H9 (cell line): Measurements from ENCODE around the gene LRP1. TPM values are rescaled to one million over a fixed set of nuclear protein-coding genes. Genes with fewer than 3 reads are reported as not detected.

Experiments used
- DNase-seq: peaks from one replicate; pipeline ENCODE4 v3.0.0-alpha.2; 2017
- H2AFZ ChIP-seq: one replicate; pipeline ENCODE4 v1.6.1; 2013; ENCODE audit warnings: mild to moderate bottlenecking, low read length, control low read depth, moderate library complexity
- H2AK5ac ChIP-seq: 2 replicates; pipeline ENCODE4 v1.6.1; 2013; ENCODE audit warnings: low read length, control low read depth, mixed read lengths; ENCODE audit not compliant: insufficient read length
- H2BK120ac ChIP-seq: one replicate; pipeline ENCODE4 v1.6.1; 2013; ENCODE audit warnings: low read depth, mild to moderate bottlenecking, low read length, control low read depth, inconsistent platforms; ENCODE audit not compliant: poor library complexity, severe bottlenecking
- H2BK12ac ChIP-seq: 2 replicates; pipeline ENCODE4 v1.6.1; 2013; ENCODE audit warnings: low read length, control low read depth, mixed read lengths, low read depth; ENCODE audit not compliant: insufficient read length
- H2BK15ac ChIP-seq: 2 replicates; pipeline ENCODE4 v1.6.1; 2013; ENCODE audit warnings: low read depth, low read length, control low read depth
- H2BK20ac ChIP-seq: one replicate; pipeline ENCODE4 v1.6.1; 2013; ENCODE audit warnings: low read depth, mild to moderate bottlenecking, low read length, control low read depth, inconsistent platforms; ENCODE audit not compliant: poor library complexity, severe bottlenecking
- H2BK5ac ChIP-seq: 2 replicates; pipeline ENCODE4 v1.6.1; 2013; ENCODE audit warnings: low read length, control low read depth, mixed read lengths; ENCODE audit not compliant: insufficient read length
- H3K14ac ChIP-seq: 2 replicates; pipeline ENCODE4 v1.6.1; 2013; ENCODE audit warnings: low read length, control low read depth; ENCODE audit not compliant: insufficient read depth
- H3K18ac ChIP-seq: 2 replicates; pipeline ENCODE4 v1.6.1; 2013; ENCODE audit warnings: low read depth, mild to moderate bottlenecking, mixed read lengths, low read length, control low read depth; ENCODE audit not compliant: insufficient read length
- H3K23ac ChIP-seq: 2 replicates; pipeline ENCODE4 v1.6.1; 2013; ENCODE audit warnings: low read length, control low read depth, mixed read lengths, low read depth; ENCODE audit not compliant: insufficient read length
- H3K23me2 ChIP-seq: 2 replicates; pipeline ENCODE4 v1.6.1; 2013; ENCODE audit warnings: low read depth, mild to moderate bottlenecking, mixed read lengths, low read length, control low read depth; ENCODE audit not compliant: insufficient read length, poor library complexity, severe bottlenecking
- H3K27ac ChIP-seq: 2 replicates; pipeline ENCODE4 v1.5.1; 2013; ENCODE audit warnings: low read length, control low read depth, mixed read lengths, low read depth; ENCODE audit not compliant: insufficient read length
- H3K27me3 ChIP-seq: 2 replicates; pipeline ENCODE4 v1.6.1; 2013; ENCODE audit warnings: low read length, control low read depth, inconsistent platforms; ENCODE audit not compliant: insufficient read depth
- H3K4ac ChIP-seq: 2 replicates; pipeline ENCODE4 v1.6.1; 2013; ENCODE audit warnings: low read depth, mild to moderate bottlenecking, control low read depth, inconsistent platforms, low read length, moderate library complexity
- H3K4me1 ChIP-seq: 2 replicates; pipeline ENCODE4 v1.6.1; 2013; ENCODE audit warnings: low read length, control low read depth, inconsistent platforms; ENCODE audit not compliant: insufficient read depth
- H3K4me2 ChIP-seq: 2 replicates; pipeline ENCODE4 v1.6.1; 2013; ENCODE audit warnings: low read length, control low read depth, mixed read lengths; ENCODE audit not compliant: insufficient read length, insufficient read depth
- H3K56ac ChIP-seq: 2 replicates; pipeline ENCODE4 v1.6.1; 2013; ENCODE audit warnings: low read depth, mild to moderate bottlenecking, mixed read lengths, low read length, control low read depth; ENCODE audit not compliant: insufficient read length
- H3K79me1 ChIP-seq: 2 replicates; pipeline ENCODE4 v1.6.1; 2013; ENCODE audit warnings: low read depth, mild to moderate bottlenecking, moderate library complexity, low read length, control low read depth, inconsistent platforms; ENCODE audit not compliant: insufficient read depth, poor library complexity, severe bottlenecking
- H3K79me2 ChIP-seq: 2 replicates; pipeline ENCODE4 v1.6.1; 2013; ENCODE audit warnings: low read length, control low read depth, inconsistent platforms; ENCODE audit not compliant: insufficient read depth
- H3K9ac ChIP-seq: 2 replicates; pipeline ENCODE4 v1.6.1; 2013; ENCODE audit warnings: low read length, control low read depth, mixed read lengths; ENCODE audit not compliant: insufficient read length; ENCODE audit errors: extremely low read depth
- H3K9me3 ChIP-seq: one replicate; pipeline ENCODE4 v1.6.1; 2013; ENCODE audit warnings: low read depth, low read length, inconsistent platforms; ENCODE audit not compliant: control insufficient read depth
- H3T11ph ChIP-seq: one replicate; pipeline ENCODE4 v1.6.1; 2013; ENCODE audit warnings: mild to moderate bottlenecking, low read length, control low read depth, inconsistent platforms
- H4K20me1 ChIP-seq: one replicate; pipeline ENCODE4 v1.6.1; 2013; ENCODE audit not compliant: control insufficient read depth, insufficient read length, insufficient read depth
- H4K5ac ChIP-seq: 2 replicates; pipeline ENCODE4 v1.6.1; 2013; ENCODE audit warnings: low read depth, mild to moderate bottlenecking, mixed read lengths, low read length, control low read depth; ENCODE audit not compliant: insufficient read length
- H4K8ac ChIP-seq: replicated peaks from 2 replicates; pipeline ENCODE4 v1.6.1; 2013; ENCODE audit warnings: low read length, control low read depth, mixed read lengths, low read depth; ENCODE audit not compliant: insufficient read length
- H4K91ac ChIP-seq: 2 replicates; pipeline ENCODE4 v1.6.1; 2013; ENCODE audit warnings: low read depth, mild to moderate bottlenecking, moderate library complexity, mixed read lengths, low read length, control low read depth; ENCODE audit not compliant: insufficient read length
- H3K27ac Mint-ChIP-seq, 3 experiments: 2 replicates in 2 of 3; 3 replicates in 1 of 3; pipeline ENCODE4 v1.8.0; 2020 to 2021; ENCODE audit warnings: mixed read lengths in 3 of 3, mild to moderate bottlenecking in 1 of 3, moderate library complexity in 1 of 3
- H3K27me3 Mint-ChIP-seq: 2 replicates; pipeline ENCODE4 v1.8.0; 2021; ENCODE audit warnings: low read depth, mild to moderate bottlenecking, moderate library complexity, mixed read lengths
- H3K36me3 Mint-ChIP-seq, 3 experiments: 2 replicates in 2 of 3; 3 replicates in 1 of 3; pipeline ENCODE4 v1.8.0; 2020 to 2021; ENCODE audit warnings: low read depth in 3 of 3, mixed read lengths in 3 of 3; ENCODE audit not compliant: insufficient read depth in 1 of 3
- H3K4me1 Mint-ChIP-seq, 2 experiments: 2 replicates each; pipeline ENCODE4 v1.8.0; 2020; ENCODE audit warnings: mixed read lengths in 2 of 2
- H3K4me3 Mint-ChIP-seq, 2 experiments: 2 replicates in 1 of 2; 3 replicates in 1 of 2; pipeline ENCODE4 v1.8.0; 2020 to 2021; ENCODE audit warnings: mild to moderate bottlenecking in 2 of 2, mixed read lengths in 2 of 2, moderate library complexity in 1 of 2
- H3K9me3 Mint-ChIP-seq, 2 experiments: 2 replicates in 1 of 2; 3 replicates in 1 of 2; pipeline ENCODE4 v1.8.0; 2020; ENCODE audit warnings: mild to moderate bottlenecking in 2 of 2, mixed read lengths in 2 of 2, moderate library complexity in 1 of 2
- CTCF ChIP-seq: fragments of 200-600 bp; sonication (generic); conservative IDR thresholded peaks from 3 replicates; pipeline ENCODE4 v1.8.0; 2021; ENCODE audit warnings: antibody characterized with exemption, mild to moderate bottlenecking
- WGBS: extraction: QIAGEN DNeasy Blood & Tissue Kit; methylation state at CpG from one replicate; pipeline ENCODE4 v1.1.7; 2013; ENCODE audit warnings: missing lambda C conversion rate, low lambda C conversion rate, mixed read lengths; ENCODE audit not compliant: insufficient read length; ENCODE audit errors: extremely low coverage; 5-methylcytosine and 5-hydroxymethylcytosine counted together
- total RNA-seq: library from RNA; stranded (reverse); gene quantifications from 2 replicates; pipeline ENCODE4 v1.2.1, GENCODE V29; 2021

Gene LRP1
- total RNA-seq, 1 experiment from 2014 or later, result 115 TPM

- Mint-ChIP-seq H3K27ac (no peak overlapping the region), H3K9me3 (no peaks in the 10 kb centered on the region; a peak in 1 of 5 replicates), H3K4me3 (no peak overlapping the region), H3K36me3 (peaks cover 63 to 96% (median 94%) of the 10 kb centered on the region in 3 experiments), H3K4me1 (no peaks in the 10 kb centered on the region), H3K27me3 (no peaks in the 10 kb centered on the region; the same call in 1 of the 2 replicates)
- Histone ChIP-seq H2AFZ (no peak overlapping the region), H2BK5ac (no peak overlapping the region), H3K27me3 (no peaks in the 10 kb centered on the region), H3K4me2 (no peak overlapping the region), H3K23ac (no peak overlapping the region), H3K23me2 (no peaks in the 10 kb centered on the region), H2AK5ac (no peak overlapping the region), H3T11ph (no peak overlapping the region), H3K18ac (no peak overlapping the region), H2BK120ac (no peak overlapping the region), H3K4me1 (no peaks in the 10 kb centered on the region), H3K4ac (no peak overlapping the region), H4K91ac (no peak overlapping the region), H4K20me1 (no peaks in the 10 kb centered on the region), H3K9me3 (no peaks in the 10 kb centered on the region), H2BK15ac (no peak overlapping the region), H4K8ac (no peak overlapping the region), H3K9ac (no peak overlapping the region), H3K79me1 (no peaks in the 10 kb centered on the region), H3K79me2 (no peaks in the 10 kb centered on the region), H2BK20ac (no peak overlapping the region), H3K56ac (no peak overlapping the region), H3K14ac (no peak overlapping the region), H3K27ac (no peak overlapping the region), H2BK12ac (no peak overlapping the region), H4K5ac (no peak overlapping the region)
- 100% methylated on average over 2 of the region's 11 CpGs for WGBS
- DNase-seq, result no peak
- TF ChIP-seq CTCF, result no peak
Measured at GRCh38 chr12:57191410-57191809, 63.1 kb downstream of the LRP1 start.
